HuH-7.5 (cell line): ENCODE results near the gene PANX1.

Experiments used
- DNase-seq: peaks from one replicate; pipeline ENCODE4 v3.0.0; 2011; ENCODE audit warnings: low spot score

PANX1 gene

DNA sequence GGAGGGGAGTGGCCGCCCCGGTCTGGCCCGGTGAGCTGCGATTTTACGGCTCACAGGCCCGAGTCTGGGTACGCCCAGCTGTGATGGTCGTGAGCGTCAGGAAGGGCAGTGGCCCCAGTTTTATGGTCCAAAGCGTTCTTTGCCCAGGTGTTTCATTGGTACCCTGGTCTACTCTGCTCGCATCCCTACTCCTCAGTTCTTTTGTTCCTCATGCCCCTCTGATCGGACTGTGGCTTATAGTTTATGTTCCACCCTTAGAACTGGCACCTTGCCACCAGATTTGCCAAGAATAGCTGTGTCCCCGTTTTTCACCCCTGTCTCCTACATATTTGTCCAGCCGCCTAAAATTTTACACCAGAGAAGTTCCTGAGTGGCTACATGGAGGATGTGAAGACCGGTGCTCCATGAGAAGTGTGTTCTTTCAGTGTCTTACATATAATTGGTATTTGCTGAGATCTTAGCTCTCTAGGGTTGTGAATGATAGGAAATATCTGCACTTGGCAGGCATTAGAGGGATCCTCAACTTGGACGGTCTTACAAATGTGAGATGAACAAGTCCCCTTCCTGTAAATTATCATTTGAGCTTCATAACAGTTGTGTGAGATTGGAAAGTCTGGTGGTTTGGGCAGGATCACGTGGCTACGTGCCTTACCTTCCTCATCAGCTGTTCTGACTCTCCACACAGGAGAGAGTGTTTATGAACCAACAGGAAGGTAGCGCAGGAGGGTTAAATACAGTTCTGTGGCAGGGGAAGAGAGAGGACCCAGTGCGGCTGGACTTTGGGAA, 1.1 kb downstream of the PANX1 start:
- DNase-seq: no peak

DNA sequence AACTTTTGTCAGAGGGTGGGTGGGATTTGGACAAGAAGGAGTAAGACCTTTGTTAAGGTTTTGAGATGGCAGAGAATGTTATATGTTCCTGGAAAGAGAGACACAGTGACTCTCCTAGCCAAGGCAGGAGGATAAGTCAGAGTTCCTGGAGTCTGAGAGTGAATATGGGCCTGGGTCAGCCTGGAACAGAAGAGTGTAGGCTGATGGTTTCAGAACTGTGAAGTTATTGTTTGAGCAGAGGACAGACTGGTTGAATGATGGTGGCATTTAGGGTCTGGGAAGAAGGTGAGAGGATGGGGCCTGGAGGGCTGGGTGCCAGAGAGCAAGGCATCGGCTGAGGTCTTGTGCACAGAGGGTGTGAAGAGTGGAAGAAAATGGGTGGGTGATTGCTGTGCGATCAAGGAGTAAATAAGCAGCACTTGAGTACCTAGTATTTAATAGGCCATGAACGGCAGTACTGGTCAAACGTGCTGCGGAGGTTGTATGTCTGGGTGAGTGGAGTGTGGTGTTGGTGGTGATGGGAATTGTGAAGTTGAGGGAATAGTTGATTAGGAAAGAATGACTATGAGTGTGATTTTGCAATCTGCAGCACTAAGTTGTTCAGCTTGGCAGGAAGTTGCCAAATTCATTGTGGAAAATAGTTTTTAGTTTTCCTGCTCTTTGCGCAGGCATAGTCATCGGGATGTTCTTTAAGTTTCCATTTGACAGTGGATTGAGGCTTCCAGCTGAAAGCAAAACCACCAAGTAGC, 1.8 kb downstream of the PANX1 start:
- no peak for DNase-seq

DNA sequence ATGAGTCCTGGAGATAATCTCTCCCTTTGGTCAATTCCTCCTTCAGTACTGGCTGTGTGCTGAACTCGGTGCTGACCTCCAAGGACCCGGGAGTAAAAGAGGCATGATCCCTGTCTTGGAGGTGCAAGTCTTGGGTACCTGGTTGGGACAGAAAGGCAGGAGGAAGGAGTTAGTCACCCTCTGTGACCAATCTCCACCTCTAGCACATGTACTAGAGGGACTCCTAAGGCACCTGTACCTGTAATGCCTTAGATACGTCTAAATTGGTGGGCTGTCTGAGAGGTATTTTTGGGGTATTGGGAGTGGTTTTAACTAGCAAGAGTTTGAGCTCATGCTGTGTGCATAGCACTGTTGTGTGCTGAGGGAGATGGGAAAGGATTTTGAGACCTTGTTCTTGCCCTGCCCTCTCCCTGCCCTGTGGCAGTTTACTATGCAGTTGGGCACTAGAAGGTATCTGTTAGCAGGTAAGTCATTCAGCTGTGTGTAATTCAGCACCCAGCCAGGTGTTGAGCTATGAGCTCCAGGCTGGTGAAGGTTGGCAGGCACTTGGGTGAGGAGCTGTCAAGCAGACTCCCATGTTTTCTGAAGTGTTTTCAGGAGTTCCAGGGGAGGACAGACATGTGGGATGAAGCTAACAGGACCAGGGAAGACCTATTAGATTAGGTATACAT, 2.5 kb downstream of the PANX1 start:
- no peak for DNase-seq

DNA sequence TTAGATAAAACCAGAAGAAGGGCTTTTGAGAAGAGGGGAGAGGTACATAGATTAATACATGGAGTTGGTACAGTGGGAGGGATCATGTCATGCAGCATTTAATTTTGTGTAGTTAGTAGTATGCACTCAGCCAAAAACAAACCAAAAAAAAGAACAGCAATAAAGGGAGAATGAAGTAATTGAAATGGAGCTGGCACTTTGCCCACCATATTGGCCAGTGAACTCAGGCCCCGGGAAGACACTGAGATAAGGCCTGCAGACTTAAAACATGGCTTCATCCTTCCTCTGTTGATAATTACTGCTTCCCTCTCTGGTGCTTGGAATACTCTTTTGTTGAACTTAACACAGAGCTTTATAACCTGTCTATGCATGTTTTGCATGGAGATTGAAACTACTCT, 3.1 kb downstream of the PANX1 start:
- no peak for DNase-seq

GRCh38 chr11:94132152-94132558, 3.5 kb downstream of the PANX1 start:
- DNase-seq: no peak

DNA sequence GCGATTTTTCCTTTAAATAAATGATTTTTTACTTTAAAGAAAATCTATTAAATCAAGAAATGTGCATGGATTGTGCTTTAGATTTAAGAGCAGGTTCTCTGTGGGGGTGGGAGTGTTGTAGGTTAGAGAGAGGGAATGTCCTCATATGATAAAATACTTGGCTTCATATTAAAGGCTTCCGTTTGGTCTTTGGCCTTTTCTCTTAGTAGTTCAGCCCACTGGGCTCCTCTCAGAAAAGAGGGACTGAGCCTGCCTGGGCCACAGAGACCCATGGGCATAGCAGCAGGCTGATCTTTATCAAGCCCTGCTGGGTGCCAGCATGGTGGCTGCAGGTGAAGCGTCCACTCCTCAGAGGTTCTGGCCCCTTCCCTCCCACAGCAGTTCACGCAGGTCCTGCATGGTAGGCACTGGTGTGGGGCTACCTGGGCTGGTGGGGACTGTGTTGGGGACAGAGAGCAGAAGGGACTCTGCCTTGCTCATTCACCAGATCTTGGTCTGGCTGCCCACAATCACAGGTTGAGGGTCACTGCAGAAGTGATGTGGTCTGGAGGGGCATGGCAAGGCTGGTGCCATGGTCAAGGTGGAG, 4.3 kb downstream of the PANX1 start:
- DNase-seq: no peak

GRCh38 chr11:94133752-94134151, 5.1 kb downstream of the PANX1 start:
- no peak for DNase-seq

DNA sequence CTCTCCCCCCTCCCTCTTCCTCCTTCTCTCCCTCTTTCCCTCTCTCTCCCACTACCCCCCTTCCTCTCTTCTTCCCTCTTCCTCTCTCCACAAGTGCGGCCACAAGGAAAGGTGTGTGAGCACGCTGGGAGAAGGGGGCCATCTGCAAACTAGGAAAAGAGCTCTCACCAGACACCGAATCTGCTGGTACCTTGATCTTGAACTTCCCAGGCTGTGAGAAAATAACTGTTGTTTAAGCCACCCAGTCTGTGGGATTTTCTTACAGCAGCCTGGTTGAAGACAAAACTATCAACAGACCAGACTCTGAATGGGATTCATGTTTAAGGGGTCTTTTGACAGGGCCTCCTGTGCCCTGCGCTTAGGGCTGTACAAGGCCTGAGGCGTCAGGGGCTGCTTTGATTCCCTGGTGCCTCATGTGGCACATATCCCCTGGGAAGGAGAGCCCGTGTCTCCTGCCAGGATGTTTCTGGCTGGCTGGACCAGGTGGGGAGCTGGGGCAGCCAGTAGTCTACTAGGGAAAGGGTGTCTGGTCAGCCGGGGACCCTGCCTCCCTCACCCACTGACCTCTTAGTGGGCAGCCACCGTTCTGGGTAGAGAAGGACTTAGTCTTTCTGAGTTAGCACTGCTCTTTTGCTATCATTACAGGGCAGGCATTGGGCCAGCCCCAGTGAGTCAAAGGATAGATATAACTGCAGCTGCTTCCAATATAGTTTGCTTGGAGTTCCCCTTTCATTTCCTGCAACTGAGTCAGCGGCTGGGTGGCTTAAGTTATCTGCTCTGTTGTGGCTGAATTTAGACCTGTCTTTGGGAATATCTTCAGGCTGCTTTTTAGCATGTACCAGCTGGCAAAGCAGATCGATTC, 6.2 kb downstream of the PANX1 start:
- no peak for DNase-seq

DNA sequence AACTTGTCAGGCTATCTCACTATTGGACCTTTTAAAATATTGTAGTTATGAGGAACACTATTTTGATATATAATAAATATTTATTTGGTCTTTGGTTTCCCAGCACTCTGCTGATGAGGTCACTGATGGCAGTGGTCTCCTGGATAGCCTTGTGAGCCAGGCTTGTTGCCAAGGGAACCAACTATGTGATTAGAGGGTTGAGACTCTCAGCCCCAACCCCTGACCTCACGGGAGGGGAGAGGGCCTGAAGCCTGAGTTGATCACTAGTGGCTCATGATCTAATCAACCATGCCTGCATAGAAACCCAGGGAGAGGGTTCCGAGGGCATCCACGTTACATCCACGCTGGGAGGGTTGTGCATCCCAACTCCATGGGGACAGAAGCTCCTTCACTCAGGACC, 10.8 kb downstream of the PANX1 start:
- no peak for DNase-seq

DNA sequence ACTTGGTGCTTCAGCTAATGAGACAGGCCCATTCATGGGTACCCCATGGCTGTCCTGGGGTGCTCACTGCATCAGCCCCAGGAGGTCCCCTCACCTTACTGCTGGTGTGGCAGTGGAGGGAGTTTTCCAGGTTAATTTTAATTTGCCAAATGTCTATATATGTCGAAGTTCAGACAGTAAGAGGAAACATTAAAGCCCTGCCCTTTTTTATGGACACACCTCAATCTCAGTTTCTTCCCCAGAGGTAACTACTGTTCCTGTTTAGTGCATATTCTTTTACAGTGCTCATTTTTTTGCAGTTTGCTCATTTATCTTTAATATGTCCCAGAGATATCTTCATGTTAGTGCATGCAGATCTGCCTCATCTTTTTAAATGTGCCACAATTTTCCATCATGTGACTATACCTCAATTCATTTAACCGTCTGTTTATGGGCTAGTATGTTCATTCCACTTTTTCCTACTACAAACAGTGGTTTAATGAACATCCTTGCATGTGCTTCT, 11.6 kb downstream of the PANX1 start:
- no peak for DNase-seq

DNA sequence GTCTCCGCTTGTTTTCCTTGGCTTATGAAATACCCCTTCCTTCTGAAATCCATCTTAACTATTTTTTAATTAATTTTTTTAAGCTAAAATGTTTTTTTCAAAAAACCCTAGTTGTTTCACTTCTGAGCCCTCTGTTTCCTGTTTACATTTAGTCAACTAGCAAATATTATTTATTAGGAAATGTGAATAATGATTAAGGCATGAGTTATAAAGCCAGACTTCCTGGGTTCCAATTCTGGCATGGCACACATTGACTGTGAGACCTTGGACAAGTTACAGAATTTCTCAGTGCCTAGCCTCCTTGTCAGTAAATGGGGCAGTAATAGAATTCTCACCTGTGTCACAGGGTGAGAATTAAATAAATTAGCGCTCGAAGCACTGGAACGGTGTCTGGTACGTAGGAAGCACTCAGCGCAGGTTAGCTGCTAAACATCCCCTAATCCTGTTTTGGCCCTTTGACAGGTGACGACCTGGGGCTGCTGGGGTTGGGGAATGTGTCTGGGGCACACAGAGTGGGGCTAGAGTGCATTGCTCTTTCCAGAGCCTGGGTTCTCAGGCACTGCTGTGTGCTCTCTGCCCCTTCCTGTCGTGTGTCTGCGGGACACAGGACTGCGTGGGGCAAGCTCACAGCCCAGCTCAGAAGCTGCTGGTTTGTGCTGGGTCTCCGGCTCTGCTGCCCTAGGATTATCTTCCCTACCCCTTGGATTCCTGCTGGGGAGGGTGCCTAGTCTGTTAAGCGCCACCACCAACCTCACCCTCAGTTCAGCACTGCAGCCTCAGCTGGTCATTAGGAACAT, 13.1 kb downstream of the PANX1 start:
- no peak for DNase-seq

DNA sequence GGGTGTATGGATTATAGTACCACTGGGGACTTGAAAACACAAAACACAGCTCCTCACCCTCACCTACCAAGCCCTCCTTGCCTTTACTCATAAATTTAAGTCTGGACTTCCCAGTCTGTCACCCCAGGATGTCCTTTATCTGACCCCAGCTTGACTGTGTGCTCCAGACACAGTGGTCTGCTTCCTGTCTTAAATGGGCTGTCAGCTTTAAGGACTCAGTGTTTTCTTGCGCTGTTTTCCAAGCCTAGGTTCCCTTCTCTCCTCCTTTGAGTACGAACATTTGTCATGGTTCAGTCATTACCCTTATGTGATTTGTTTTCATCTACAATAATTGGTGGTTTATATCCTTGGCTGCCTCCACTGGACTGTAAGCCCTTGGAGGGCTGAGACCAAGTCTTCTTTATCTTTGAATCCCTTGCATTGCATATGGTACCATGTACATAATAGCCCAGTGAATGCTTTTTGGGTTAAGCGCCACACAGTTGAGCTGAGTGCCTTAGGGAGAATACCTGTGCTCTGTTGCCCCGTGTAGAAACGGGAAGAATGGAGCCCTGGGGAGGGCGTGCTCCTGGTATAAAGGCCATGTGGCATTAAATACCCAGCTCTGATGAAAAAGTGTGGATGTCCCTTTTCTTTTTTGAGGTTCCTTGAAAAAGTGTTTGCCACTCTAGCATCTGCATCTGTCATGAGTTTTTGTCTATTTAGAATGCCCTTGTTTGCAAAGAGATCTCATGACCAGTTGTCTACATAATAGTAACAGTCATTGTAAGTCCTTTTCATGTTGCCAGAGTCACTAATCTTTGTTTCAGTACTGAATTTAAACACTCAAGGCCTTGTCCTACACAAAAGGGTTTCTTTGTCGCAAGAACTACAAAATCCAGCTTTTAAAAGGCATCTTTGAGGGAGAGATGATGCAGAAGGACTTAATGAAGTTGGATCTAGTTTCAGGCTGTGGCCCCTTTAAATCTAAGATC, 14.0 kb downstream of the PANX1 start:
- no peak for DNase-seq

GRCh38 chr11:94144216-94144615, 15.6 kb downstream of the PANX1 start:
- DNase-seq: no peak

GRCh38 chr11:94144664-94145063, 16.0 kb downstream of the PANX1 start:
- DNase-seq: no peak

DNA sequence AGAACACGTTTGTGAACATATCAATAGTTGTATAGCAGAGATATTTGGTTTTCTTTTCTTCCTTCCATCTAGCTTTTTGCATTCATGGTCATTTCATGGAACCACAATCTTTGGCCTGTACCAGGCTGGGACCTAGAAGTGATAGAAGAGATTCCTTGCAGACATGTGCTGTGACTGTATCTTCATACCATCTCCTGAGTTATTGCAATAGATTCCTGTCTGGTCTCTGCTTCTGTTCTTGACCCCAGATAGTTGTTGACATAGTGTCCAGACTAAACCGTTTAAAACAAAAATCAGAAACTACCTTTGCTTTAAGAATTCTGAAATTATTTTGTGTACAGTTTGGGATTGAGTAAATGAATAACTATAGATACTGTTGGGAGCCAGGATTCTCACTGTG, 16.8 kb downstream of the PANX1 start:
- DNase-seq: no peak

DNA sequence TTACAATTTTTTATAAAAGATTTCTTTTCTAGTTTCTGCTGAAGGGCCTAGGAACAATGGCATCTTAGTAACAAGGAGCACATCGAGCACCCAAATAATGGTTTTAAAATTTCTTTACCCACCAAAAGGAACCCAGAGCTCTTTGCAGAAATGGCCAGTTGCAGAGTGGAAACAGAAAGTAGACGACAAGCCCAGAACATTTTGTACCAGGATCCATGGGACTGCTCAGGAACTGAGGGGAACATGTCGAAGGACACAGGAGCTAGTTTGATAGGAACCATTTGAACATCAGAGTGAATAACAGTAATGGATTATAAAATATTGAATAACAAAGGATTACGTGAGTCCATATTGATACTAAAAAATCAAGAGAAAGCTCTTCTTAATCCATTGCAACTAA, 17.3 kb downstream of the PANX1 start:
- no peak for DNase-seq

GRCh38 chr11:94147433-94147845, 18.8 kb downstream of the PANX1 start:
- DNase-seq: no peak

- DNase-seq: no peak
These were observed 19.5 kb downstream of the PANX1 start for GRCh38 chr11:94148189-94148588.

DNA sequence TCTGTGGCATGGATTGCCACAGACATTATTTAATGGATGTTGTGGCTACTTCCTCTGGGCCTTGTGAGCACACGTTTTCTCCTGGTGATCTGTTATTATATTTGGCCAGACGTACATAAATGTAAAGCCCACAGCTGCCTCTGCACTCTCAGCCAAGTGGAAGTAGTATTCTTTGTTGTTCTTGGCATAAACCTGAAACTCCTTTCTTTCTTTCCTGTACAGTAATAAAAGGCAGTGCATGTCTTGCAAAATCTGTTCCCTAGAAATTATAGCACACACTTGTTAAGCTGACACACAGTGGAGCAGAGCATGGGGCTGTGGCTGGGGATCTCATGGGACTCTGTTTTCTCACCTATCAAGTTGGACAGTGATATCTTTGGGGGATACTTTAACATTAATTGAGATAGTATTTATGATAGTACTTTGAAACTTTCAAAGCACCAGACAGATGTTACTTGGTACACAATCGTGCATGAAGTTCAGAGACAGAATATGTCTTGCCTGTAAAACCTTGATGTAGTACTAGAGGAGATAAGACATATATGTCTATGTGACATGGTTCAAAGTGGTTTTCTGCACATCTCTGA, 20.9 kb downstream of the PANX1 start:
- no peak for DNase-seq
